Stomach smooth muscle (tissue), 2 donors: Measurements from ENCODE around the gene STX16.

Experiments used
- H3K27ac ChIP-seq: one replicate; pipeline ENCODE4 v1.7.0; 2013; ENCODE audit warnings: mild to moderate bottlenecking, low read length, inconsistent platforms
- H3K27me3 ChIP-seq, 2 donors: one replicate each; pipeline ENCODE4 v1.7.0; 2013; ENCODE audit warnings: low read length in 2 of 2; ENCODE audit not compliant: insufficient read depth in 2 of 2, control insufficient read depth in 1 of 2
- H3K36me3 ChIP-seq, 2 donors: one replicate each; pipeline ENCODE4 v1.7.0; 2013; ENCODE audit warnings: low read length in 2 of 2; ENCODE audit not compliant: control insufficient read depth in 2 of 2, insufficient read depth in 2 of 2
- H3K4me1 ChIP-seq: one replicate; pipeline ENCODE4 v1.7.0; 2013; ENCODE audit warnings: low read length; ENCODE audit not compliant: control insufficient read depth, insufficient read depth
- H3K4me3 ChIP-seq, 2 donors: one replicate each; pipeline ENCODE4 v1.7.0; 2013; ENCODE audit warnings: low read length in 2 of 2
- H3K9ac ChIP-seq, 2 donors: one replicate each; pipeline ENCODE4 v1.7.0; 2013; ENCODE audit warnings: low read length in 2 of 2, mild to moderate bottlenecking in 1 of 2
- H3K9me3 ChIP-seq, 2 donors: one replicate each; pipeline ENCODE4 v1.7.0; 2013; ENCODE audit warnings: low read length in 2 of 2; ENCODE audit not compliant: control insufficient read depth in 2 of 2
- donor health status: healthy.
- donor health status: Pancreatic carcinoma.

Gene STX16

GRCh38 chr20:58619077-58619863, 31.8 kb upstream of the STX16 start:
- Histone ChIP-seq H3K36me3 (no peaks in the 10 kb centered on the region), H3K9ac (no peak overlapping the region)

DNA sequence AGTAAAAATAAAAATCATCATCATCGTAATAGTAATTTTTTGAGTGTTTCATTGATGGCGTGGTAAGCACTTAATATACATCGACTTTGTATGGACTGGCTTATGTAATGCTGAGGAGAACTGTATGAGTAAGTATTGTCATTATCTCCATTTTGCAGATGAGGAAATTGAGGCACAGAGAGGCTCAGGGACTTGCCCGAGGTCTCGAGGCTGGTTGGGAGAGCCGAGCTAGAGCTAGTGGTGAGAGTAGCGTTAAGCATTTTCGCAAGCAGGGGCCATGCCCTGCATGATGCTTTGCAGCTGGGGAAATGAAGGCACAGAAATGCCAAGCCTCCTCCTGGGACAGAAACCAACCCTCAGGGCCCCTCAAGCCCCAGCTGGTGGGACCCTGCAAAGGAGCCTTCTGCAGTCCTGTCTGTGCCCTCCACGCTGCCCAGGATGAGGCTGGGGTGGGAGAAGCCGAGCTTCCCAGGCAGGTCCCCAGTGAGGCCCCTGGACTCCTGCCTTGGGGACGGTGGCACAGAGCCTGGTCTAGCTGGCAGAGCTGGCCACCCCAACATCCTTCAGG, 31.1 kb upstream of the STX16 start:
- Histone ChIP-seq H3K4me3 (no peak overlapping the region), H3K4me1 (peaks cover 13% of the 10 kb centered on the region), H3K36me3 (no peaks in the 10 kb centered on the region), H3K9me3 (peaks cover 0 to 6% of the 10 kb centered on the region in 2 donors), H3K9ac (no peak overlapping the region), H3K27ac (no peak overlapping the region), H3K27me3 (peaks cover 0 to 5% of the 10 kb centered on the region in 2 donors)

More at GRCh38 chr20:58619077-58619863, 31.8 kb upstream of the STX16 start:
- H3K4me1 ChIP-seq, result peaks cover 13% of the 10 kb centered on the region
- no peak overlapping the region for H3K27ac ChIP-seq
- peaks cover 0 to 5% of the 10 kb centered on the region in 2 donors for H3K27me3 ChIP-seq
- H3K9me3 ChIP-seq, result peaks cover 0 to 6% of the 10 kb centered on the region in 2 donors
- H3K4me3 ChIP-seq, result no peak overlapping the region

GRCh38 chr20:58621906-58622548, 29.1 kb upstream of the STX16 start:
- Histone ChIP-seq H3K9ac (no peak overlapping the region), H3K4me3 (no peak overlapping the region), H3K9me3 (peaks cover 0 to 1% of the 10 kb centered on the region in 2 donors), H3K27ac (no peak overlapping the region), H3K36me3 (no peaks in the 10 kb centered on the region), H3K27me3 (peaks cover 0 to 5% of the 10 kb centered on the region in 2 donors), H3K4me1 (peaks cover 13% of the 10 kb centered on the region)

- no peak overlapping the region for H3K27ac ChIP-seq
- H3K9ac ChIP-seq, result no peak overlapping the region
- H3K27me3 ChIP-seq, result peaks cover 0 to 5% of the 10 kb centered on the region in 2 donors
Observed at GRCh38 chr20:58622671-58623578, 28.2 kb upstream of the STX16 start.

GRCh38 chr20:58623579-58624473, 27.3 kb upstream of the STX16 start:
- H3K9ac ChIP-seq, result no peak overlapping the region

More at GRCh38 chr20:58622671-58623578, 28.2 kb upstream of the STX16 start:
- Histone ChIP-seq H3K4me1 (peaks cover 13% of the 10 kb centered on the region), H3K36me3 (no peaks in the 10 kb centered on the region), H3K4me3 (no peak overlapping the region), H3K9me3 (no peaks in the 10 kb centered on the region)

DNA sequence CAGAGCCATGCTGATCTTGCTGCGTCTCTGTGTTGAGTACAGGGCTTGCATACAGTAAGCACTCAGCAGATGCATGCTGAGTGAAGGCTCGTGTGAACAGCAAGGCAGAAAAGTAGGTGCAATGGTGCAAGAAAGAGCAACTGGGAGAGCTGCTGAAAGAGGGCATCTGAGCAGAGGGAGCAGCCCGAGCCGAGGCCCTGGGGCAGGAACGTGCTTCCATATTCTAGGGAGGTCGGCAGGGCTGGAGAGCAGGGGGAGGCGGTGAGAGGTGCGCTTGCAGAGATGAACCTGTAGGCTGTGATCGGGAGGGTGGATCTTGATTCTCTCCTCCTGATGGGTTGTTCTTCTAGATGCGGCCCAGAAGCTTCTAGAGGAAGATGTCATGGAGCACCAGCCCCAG, 26.4 kb upstream of the STX16 start:
- Histone ChIP-seq H3K4me3 (no peak overlapping the region), H3K9ac (no peak overlapping the region), H3K27ac (no peak overlapping the region), H3K4me1 (peaks cover 8% of the 10 kb centered on the region), H3K9me3 (no peaks in the 10 kb centered on the region), H3K36me3 (no peaks in the 10 kb centered on the region), H3K27me3 (peaks cover 0 to 2% of the 10 kb centered on the region in 2 donors)

More at GRCh38 chr20:58623579-58624473, 27.3 kb upstream of the STX16 start:
- no peaks in the 10 kb centered on the region for H3K36me3 ChIP-seq
- H3K27me3 ChIP-seq, result peaks cover 0 to 4% of the 10 kb centered on the region in 2 donors
- H3K4me3 ChIP-seq, result no peak overlapping the region
- peaks cover 11% of the 10 kb centered on the region for H3K4me1 ChIP-seq
- H3K27ac ChIP-seq, result no peak overlapping the region
- H3K9me3 ChIP-seq, result no peaks in the 10 kb centered on the region

GRCh38 chr20:58625585-58625984, 25.5 kb upstream of the STX16 start:
- H3K4me3 ChIP-seq, result no peak overlapping the region
- no peak overlapping the region for H3K27ac ChIP-seq
- H3K36me3 ChIP-seq, result no peaks in the 10 kb centered on the region
- H3K9me3 ChIP-seq, result no peaks in the 10 kb centered on the region
- H3K4me1 ChIP-seq, result peaks cover 8% of the 10 kb centered on the region
- H3K9ac ChIP-seq, result no peak overlapping the region
- H3K27me3 ChIP-seq, result peaks cover 0 to 2% of the 10 kb centered on the region in 2 donors

DNA sequence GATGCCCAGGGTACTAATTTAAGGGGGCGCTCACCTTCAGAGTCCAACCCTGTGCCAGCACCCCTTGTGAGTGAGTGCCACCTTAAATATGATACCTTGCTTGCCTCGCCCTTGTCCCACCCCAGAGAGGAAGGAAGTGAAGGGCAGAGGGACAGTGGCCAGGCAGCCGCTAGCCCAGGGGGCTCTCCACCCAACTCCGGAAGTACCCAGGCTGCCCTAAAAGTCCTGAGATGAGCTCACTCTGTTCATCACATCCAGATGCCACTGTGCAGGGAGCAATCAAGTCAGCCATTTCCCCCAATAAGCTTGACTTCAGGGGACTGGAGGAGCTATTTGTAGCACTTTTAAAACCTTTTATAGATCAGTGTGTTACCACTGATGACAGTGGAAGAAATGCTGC, 25.0 kb upstream of the STX16 start:
- Histone ChIP-seq H3K36me3 (no peaks in the 10 kb centered on the region), H3K4me1 (peaks cover 8% of the 10 kb centered on the region), H3K4me3 (no peak overlapping the region), H3K9me3 (no peaks in the 10 kb centered on the region), H3K9ac (no peak overlapping the region), H3K27me3 (peaks cover 0 to 2% of the 10 kb centered on the region in 2 donors), H3K27ac (no peak overlapping the region)

- Histone ChIP-seq H3K36me3 (no peaks in the 10 kb centered on the region), H3K4me1 (peaks cover 8% of the 10 kb centered on the region), H3K27me3 (peaks cover 0 to 2% of the 10 kb centered on the region in 2 donors), H3K9me3 (no peaks in the 10 kb centered on the region), H3K27ac (no peak overlapping the region), H3K4me3 (no peak overlapping the region), H3K9ac (no peak overlapping the region)
Observed at GRCh38 chr20:58627212-58628072, 23.6 kb upstream of the STX16 start.
